ENCODE results near the gene RBM47. TPM values are rescaled to one million over a fixed set of nuclear protein-coding genes. Genes with fewer than 3 reads are reported as not detected.

Gene RBM47
- total RNA-seq, 3 donors from 2014 or later: 66.6 to 151 (median 89.5) TPM

- no peak for DNase-seq (ENCODE audit: low spot score in 2 of 2)
- H3K4me1 ChIP-seq: no peaks in the 10 kb centered on the region
Observed at GRCh38 chr4:40490481-40490880, 139.2 kb downstream of the RBM47 start.

GRCh38 chr4:40489961-40490360, 139.7 kb downstream of the RBM47 start:
- TF ChIP-seq POLR2A (IDR thresholded peaks at IDR 0.05): no peak
- no peak for TF ChIP-seq POLR2AphosphoS5 (IDR thresholded peaks at IDR 0.05)
- no peak for TF ChIP-seq CTCF (IDR thresholded peaks at IDR 0.05)
- Histone ChIP-seq H3K27me3 (no peaks in the 10 kb centered on the region), H3K9me3 (no peaks in the 10 kb centered on the region), H3K4me3 (no peak overlapping the region), H3K27ac (no peak overlapping the region), H3K4me1 (no peaks in the 10 kb centered on the region), H3K36me3 (no peaks in the 10 kb centered on the region)
- intact Hi-C loops (cut with DNase I; ENCODE audit: low total_unique reads): no loop called here
- no peak for DNase-seq (ENCODE audit: low spot score in 2 of 2)

More at GRCh38 chr4:40490481-40490880, 139.2 kb downstream of the RBM47 start:
- TF ChIP-seq POLR2A (IDR thresholded peaks at IDR 0.05) (no peak), POLR2AphosphoS5 (IDR thresholded peaks at IDR 0.05) (no peak), CTCF (IDR thresholded peaks at IDR 0.05) (no peak)
- intact Hi-C loops (cut with DNase I; ENCODE audit: low total_unique reads): no loop called here
- Histone ChIP-seq H3K4me3 (no peak overlapping the region), H3K27me3 (no peaks in the 10 kb centered on the region), H3K27ac (no peak overlapping the region), H3K9me3 (no peaks in the 10 kb centered on the region), H3K36me3 (no peaks in the 10 kb centered on the region)

- Histone ChIP-seq H3K36me3 (no peaks in the 10 kb centered on the region), H3K4me1 (no peaks in the 10 kb centered on the region), H3K9me3 (no peaks in the 10 kb centered on the region), H3K27me3 (no peaks in the 10 kb centered on the region), H3K27ac (peak overlapping the region in 1 of 2 donors; percentile 4), H3K4me3 (no peak overlapping the region)
- no peak for TF ChIP-seq POLR2AphosphoS5 (IDR thresholded peaks at IDR 0.05)
- no peak for TF ChIP-seq CTCF (IDR thresholded peaks at IDR 0.05)
- TF ChIP-seq POLR2A (IDR thresholded peaks at IDR 0.05): no peak
- intact Hi-C loops (cut with DNase I; ENCODE audit: low total_unique reads): no loop called here
- DNase-seq (ENCODE audit: low spot score in 2 of 2): no peak
Observed at GRCh38 chr4:40486534-40486933, 143.1 kb downstream of the RBM47 start.

GRCh38 chr4:40484346-40485090, 145.1 kb downstream of the RBM47 start:
- TF ChIP-seq CTCF (IDR thresholded peaks at IDR 0.05) (no peak), POLR2A (IDR thresholded peaks at IDR 0.05) (no peak), POLR2AphosphoS5 (IDR thresholded peaks at IDR 0.05) (no peak)
- Histone ChIP-seq H3K36me3 (no peaks in the 10 kb centered on the region), H3K27me3 (no peaks in the 10 kb centered on the region), H3K4me1 (no peaks in the 10 kb centered on the region), H3K4me3 (no peak overlapping the region), H3K9me3 (no peaks in the 10 kb centered on the region), H3K27ac (no peak overlapping the region)
- intact Hi-C loops (cut with DNase I; ENCODE audit: low total_unique reads): no loop called here
- no peak for DNase-seq (ENCODE audit: low spot score in 2 of 2)

- Histone ChIP-seq H3K27me3 (no peaks in the 10 kb centered on the region), H3K4me1 (no peaks in the 10 kb centered on the region), H3K27ac (no peak overlapping the region), H3K4me3 (no peak overlapping the region), H3K36me3 (no peaks in the 10 kb centered on the region), H3K9me3 (no peaks in the 10 kb centered on the region)
- no peak for TF ChIP-seq POLR2A (IDR thresholded peaks at IDR 0.05)
- TF ChIP-seq CTCF (IDR thresholded peaks at IDR 0.05): no peak
- no peak for TF ChIP-seq POLR2AphosphoS5 (IDR thresholded peaks at IDR 0.05)
- DNase-seq (ENCODE audit: low spot score in 2 of 2): no peak
- intact Hi-C loops (cut with DNase I; ENCODE audit: low total_unique reads): no loop called here
Observed at GRCh38 chr4:40482985-40483647, 146.5 kb downstream of the RBM47 start.
